ENCODE results near the gene RAPGEF4.

Gene RAPGEF4

GRCh38 chr2:172978063-172978383 lies 242.4 kb downstream of the RAPGEF4 start:
- DNase-seq (ENCODE audit: low spot score) = no peak
- TF ChIP-seq CTCF (IDR thresholded peaks at IDR 0.05; ENCODE audit: extremely low read depth, insufficient read depth, missing control alignments) = no peak
- in situ Hi-C loops (cut with MboI; ENCODE audit: low pct_unique_long_range_greater_than_20kb, low sequenced_read_pairs, unreplicated experiment) = no loop called here

GRCh38 chr2:172985139-172985892 lies 249.7 kb downstream of the RAPGEF4 start:
- no peak for TF ChIP-seq CTCF (IDR thresholded peaks at IDR 0.05; ENCODE audit: extremely low read depth, insufficient read depth, missing control alignments)
- peak; percentile 18 for DNase-seq (ENCODE audit: low spot score)
- in situ Hi-C loops (cut with MboI; ENCODE audit: low pct_unique_long_range_greater_than_20kb, low sequenced_read_pairs, unreplicated experiment) = no loop called here

- DNase-seq (ENCODE audit: low spot score) = no peak
- in situ Hi-C loops (cut with MboI; ENCODE audit: low pct_unique_long_range_greater_than_20kb, low sequenced_read_pairs, unreplicated experiment) = no loop called here
- no peak for TF ChIP-seq CTCF (IDR thresholded peaks at IDR 0.05; ENCODE audit: extremely low read depth, insufficient read depth, missing control alignments)
Measured at GRCh38 chr2:172986040-172986439, 250.4 kb downstream of the RAPGEF4 start.

- no peak for TF ChIP-seq CTCF (IDR thresholded peaks at IDR 0.05; ENCODE audit: extremely low read depth, insufficient read depth, missing control alignments)
- DNase-seq (ENCODE audit: low spot score) = no peak
- in situ Hi-C loops (cut with MboI; ENCODE audit: low pct_unique_long_range_greater_than_20kb, low sequenced_read_pairs, unreplicated experiment) = no loop called here
Measured at GRCh38 chr2:172988728-172989127, 253.1 kb downstream of the RAPGEF4 start.

- TF ChIP-seq CTCF (IDR thresholded peaks at IDR 0.05; ENCODE audit: extremely low read depth, insufficient read depth, missing control alignments) = no peak
- in situ Hi-C loops (cut with MboI; ENCODE audit: low pct_unique_long_range_greater_than_20kb, low sequenced_read_pairs, unreplicated experiment) = no loop called here
Measured at GRCh38 chr2:172991031-172991430, 255.4 kb downstream of the RAPGEF4 start.

GRCh38 chr2:172993139-172993538 lies 257.5 kb downstream of the RAPGEF4 start:
- in situ Hi-C loops (cut with MboI; ENCODE audit: low pct_unique_long_range_greater_than_20kb, low sequenced_read_pairs, unreplicated experiment) = no loop called here
- TF ChIP-seq CTCF (IDR thresholded peaks at IDR 0.05; ENCODE audit: extremely low read depth, insufficient read depth, missing control alignments) = no peak

More at GRCh38 chr2:172991031-172991430, 255.4 kb downstream of the RAPGEF4 start:
- no peak for DNase-seq (ENCODE audit: low spot score)

More at GRCh38 chr2:172993139-172993538, 257.5 kb downstream of the RAPGEF4 start:
- no peak for DNase-seq (ENCODE audit: low spot score)
